Stomach smooth muscle (tissue), 2 donors: ENCODE results near the gene SLC15A1.

ENCODE experiments used
- H3K27ac ChIP-seq: one replicate; pipeline ENCODE4 v1.7.0; 2013; ENCODE audit warnings: mild to moderate bottlenecking, low read length, inconsistent platforms
- H3K27me3 ChIP-seq, 2 donors: one replicate each; pipeline ENCODE4 v1.7.0; 2013; ENCODE audit warnings: low read length in 2 of 2; ENCODE audit not compliant: insufficient read depth in 2 of 2, control insufficient read depth in 1 of 2
- H3K36me3 ChIP-seq, 2 donors: one replicate each; pipeline ENCODE4 v1.7.0; 2013; ENCODE audit warnings: low read length in 2 of 2; ENCODE audit not compliant: control insufficient read depth in 2 of 2, insufficient read depth in 2 of 2
- H3K4me1 ChIP-seq: one replicate; pipeline ENCODE4 v1.7.0; 2013; ENCODE audit warnings: low read length; ENCODE audit not compliant: control insufficient read depth, insufficient read depth
- H3K4me3 ChIP-seq, 2 donors: one replicate each; pipeline ENCODE4 v1.7.0; 2013; ENCODE audit warnings: low read length in 2 of 2
- H3K9ac ChIP-seq, 2 donors: one replicate each; pipeline ENCODE4 v1.7.0; 2013; ENCODE audit warnings: low read length in 2 of 2, mild to moderate bottlenecking in 1 of 2
- H3K9me3 ChIP-seq, 2 donors: one replicate each; pipeline ENCODE4 v1.7.0; 2013; ENCODE audit warnings: low read length in 2 of 2; ENCODE audit not compliant: control insufficient read depth in 2 of 2
- donor health status: healthy.
- donor health status: Pancreatic carcinoma.

Gene SLC15A1

GRCh38 chr13:98678741-98679140, 73.7 kb downstream of the SLC15A1 start:
- Histone ChIP-seq H3K4me3 (no peak overlapping the region), H3K27ac (no peak overlapping the region), H3K27me3 (no peaks in the 10 kb centered on the region), H3K36me3 (no peaks in the 10 kb centered on the region), H3K9ac (no peak overlapping the region), H3K4me1 (no peaks in the 10 kb centered on the region), H3K9me3 (no peaks in the 10 kb centered on the region)

- no peak overlapping the region for H3K27ac ChIP-seq
- H3K36me3 ChIP-seq: no peaks in the 10 kb centered on the region
- no peaks in the 10 kb centered on the region for H3K9me3 ChIP-seq
- H3K27me3 ChIP-seq: no peaks in the 10 kb centered on the region
- H3K4me1 ChIP-seq: peaks cover 3% of the 10 kb centered on the region
- H3K9ac ChIP-seq: no peak overlapping the region
- no peak overlapping the region for H3K4me3 ChIP-seq
Observed at GRCh38 chr13:98677398-98677797, 75.1 kb downstream of the SLC15A1 start.

GRCh38 chr13:98676239-98676638, 76.2 kb downstream of the SLC15A1 start:
- Histone ChIP-seq H3K4me3 (no peak overlapping the region), H3K27ac (no peak overlapping the region), H3K9ac (no peak overlapping the region), H3K36me3 (no peaks in the 10 kb centered on the region), H3K27me3 (no peaks in the 10 kb centered on the region), H3K4me1 (peaks cover 3% of the 10 kb centered on the region), H3K9me3 (no peaks in the 10 kb centered on the region)

- H3K27ac ChIP-seq: no peak overlapping the region
- H3K9ac ChIP-seq: no peak overlapping the region
- H3K9me3 ChIP-seq: no peaks in the 10 kb centered on the region
- H3K36me3 ChIP-seq: no peaks in the 10 kb centered on the region
- no peak overlapping the region for H3K4me3 ChIP-seq
- no peaks in the 10 kb centered on the region for H3K27me3 ChIP-seq
- H3K4me1 ChIP-seq: peaks cover 3% of the 10 kb centered on the region
Observed at GRCh38 chr13:98675837-98676236, 76.6 kb downstream of the SLC15A1 start.

GRCh38 chr13:98675066-98675465, 77.4 kb downstream of the SLC15A1 start:
- Histone ChIP-seq H3K4me1 (peaks cover 3% of the 10 kb centered on the region), H3K27me3 (no peaks in the 10 kb centered on the region), H3K27ac (no peak overlapping the region)

GRCh38 chr13:98672947-98673613, 79.4 kb downstream of the SLC15A1 start:
- H3K27me3 ChIP-seq: no peaks in the 10 kb centered on the region

More at GRCh38 chr13:98675066-98675465, 77.4 kb downstream of the SLC15A1 start:
- Histone ChIP-seq H3K4me3 (no peak overlapping the region), H3K36me3 (no peaks in the 10 kb centered on the region), H3K9ac (no peak overlapping the region), H3K9me3 (no peaks in the 10 kb centered on the region)

GRCh38 chr13:98668155-98668554, 84.3 kb downstream of the SLC15A1 start:
- no peak overlapping the region for H3K9ac ChIP-seq
- H3K9me3 ChIP-seq: no peaks in the 10 kb centered on the region
- H3K36me3 ChIP-seq: no peaks in the 10 kb centered on the region
- no peak overlapping the region for H3K4me3 ChIP-seq
- no peak overlapping the region for H3K27ac ChIP-seq
- H3K4me1 ChIP-seq: peaks cover under 1% of the 10 kb centered on the region
- H3K27me3 ChIP-seq: no peaks in the 10 kb centered on the region

More at GRCh38 chr13:98672947-98673613, 79.4 kb downstream of the SLC15A1 start:
- no peak overlapping the region for H3K27ac ChIP-seq
- H3K36me3 ChIP-seq: no peaks in the 10 kb centered on the region
- H3K4me1 ChIP-seq: peaks cover 3% of the 10 kb centered on the region
- H3K4me3 ChIP-seq: no peak overlapping the region
- H3K9me3 ChIP-seq: no peaks in the 10 kb centered on the region
- peak overlapping the region in 1 of 2 donors; percentile 13 for H3K9ac ChIP-seq

- H3K27me3 ChIP-seq: no peaks in the 10 kb centered on the region
- no peak overlapping the region for H3K27ac ChIP-seq
- no peaks in the 10 kb centered on the region for H3K36me3 ChIP-seq
- H3K9ac ChIP-seq: no peak overlapping the region
- no peaks in the 10 kb centered on the region for H3K9me3 ChIP-seq
- no peak overlapping the region for H3K4me3 ChIP-seq
- no peaks in the 10 kb centered on the region for H3K4me1 ChIP-seq
Observed at GRCh38 chr13:98665638-98665995, 86.9 kb downstream of the SLC15A1 start.

GRCh38 chr13:98664924-98665637, 87.4 kb downstream of the SLC15A1 start:
- Histone ChIP-seq H3K36me3 (no peaks in the 10 kb centered on the region), H3K4me3 (no peak overlapping the region), H3K9ac (no peak overlapping the region), H3K9me3 (no peaks in the 10 kb centered on the region), H3K4me1 (no peaks in the 10 kb centered on the region), H3K27ac (no peak overlapping the region), H3K27me3 (no peaks in the 10 kb centered on the region)

GRCh38 chr13:98664510-98664909, 88.0 kb downstream of the SLC15A1 start:
- no peak overlapping the region for H3K9ac ChIP-seq
- H3K9me3 ChIP-seq: no peaks in the 10 kb centered on the region
- H3K4me3 ChIP-seq: no peak overlapping the region
- peaks cover 0 to 2% of the 10 kb centered on the region in 2 donors for H3K27me3 ChIP-seq
- no peak overlapping the region for H3K27ac ChIP-seq
- H3K36me3 ChIP-seq: no peaks in the 10 kb centered on the region
- no peaks in the 10 kb centered on the region for H3K4me1 ChIP-seq

- H3K27ac ChIP-seq: no peak overlapping the region
- no peak overlapping the region for H3K9ac ChIP-seq
- no peaks in the 10 kb centered on the region for H3K4me1 ChIP-seq
- no peaks in the 10 kb centered on the region for H3K36me3 ChIP-seq
- H3K27me3 ChIP-seq: peaks cover 0 to 2% of the 10 kb centered on the region in 2 donors
- no peaks in the 10 kb centered on the region for H3K9me3 ChIP-seq
- H3K4me3 ChIP-seq: no peak overlapping the region
Observed at GRCh38 chr13:98664047-98664446, 88.4 kb downstream of the SLC15A1 start.
